Stimulated activated CD8-positive, alpha-beta memory T cell treated with anti-CD3 and anti-CD28 coated beads, Interleukin-15, amount 100 ng/mL, for 24 hours (primary cell): ENCODE data around the gene PRSS16.
"Not testable (repeated sequence)": the region's sequence is repeated elsewhere in the genome, so short reads cannot be mapped to it uniquely, and the experiment has no call there.

Experiments used
- DNase-seq: peaks from one replicate; pipeline ENCODE4 v3.0.0-alpha.2; 2020; ENCODE audit warnings: low read depth

Gene PRSS16

DNA sequence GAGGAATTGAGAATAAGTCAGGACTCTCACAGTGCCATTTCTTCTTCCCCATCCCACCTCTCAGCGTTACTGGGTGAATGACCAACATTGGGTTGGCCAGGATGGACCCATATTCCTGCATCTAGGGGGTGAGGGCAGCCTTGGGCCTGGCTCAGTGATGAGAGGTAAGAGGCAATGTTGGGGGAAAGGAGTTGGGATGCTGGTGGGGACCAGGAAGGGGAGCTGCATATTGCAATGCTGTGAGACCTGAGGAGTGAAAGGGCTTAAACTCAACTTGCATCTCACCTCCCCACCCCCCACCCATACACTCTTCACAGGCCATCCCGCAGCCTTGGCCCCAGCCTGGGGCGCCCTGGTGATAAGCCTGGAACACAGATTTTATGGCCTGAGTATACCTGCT, 1.3 kb downstream of the PRSS16 start:
- no peak for DNase-seq

DNA sequence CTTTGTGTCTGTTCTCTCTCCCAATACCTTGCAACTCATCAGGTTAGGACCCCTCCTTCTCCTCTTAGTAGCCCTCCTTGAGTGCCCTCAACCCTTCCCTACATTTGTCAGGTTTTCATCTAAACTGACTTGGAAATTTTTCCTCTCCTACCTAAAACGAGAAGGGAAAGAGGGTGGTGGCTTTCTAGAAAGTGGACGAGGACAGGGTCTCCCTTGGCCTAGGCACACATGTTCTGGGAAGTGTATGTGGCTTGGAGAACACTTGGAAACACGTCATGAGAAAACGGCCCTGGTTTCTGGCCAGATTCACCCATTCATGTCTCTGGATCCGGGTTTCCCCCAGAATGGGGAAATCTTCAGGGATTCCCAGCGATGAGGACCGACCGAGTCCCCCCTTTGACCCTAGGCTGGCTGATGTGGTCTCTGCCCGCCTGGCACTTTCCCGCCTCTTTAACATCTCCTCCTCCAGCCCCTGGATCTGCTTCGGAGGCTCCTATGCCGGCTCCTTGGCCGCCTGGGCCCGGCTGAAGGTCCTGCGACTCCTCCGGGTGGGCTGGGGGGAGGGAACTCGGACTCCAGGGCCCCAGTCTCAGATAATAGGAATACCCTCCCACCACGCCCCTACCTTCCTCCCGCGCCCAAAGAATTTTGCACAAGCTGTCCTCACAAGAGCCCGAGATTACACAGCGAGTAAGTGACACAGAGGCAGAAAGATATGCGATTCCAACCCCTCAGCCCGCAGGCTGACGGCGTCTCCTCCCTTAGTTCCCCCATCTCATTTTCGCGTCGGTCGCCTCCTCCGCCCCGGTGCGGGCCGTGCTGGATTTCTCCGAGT, 3.0 kb downstream of the PRSS16 start:
- no peak for DNase-seq

- DNase-seq, result peak; percentile 20
These were observed 3.7 kb downstream of the PRSS16 start for GRCh38 chr6:27251112-27251605.

DNA sequence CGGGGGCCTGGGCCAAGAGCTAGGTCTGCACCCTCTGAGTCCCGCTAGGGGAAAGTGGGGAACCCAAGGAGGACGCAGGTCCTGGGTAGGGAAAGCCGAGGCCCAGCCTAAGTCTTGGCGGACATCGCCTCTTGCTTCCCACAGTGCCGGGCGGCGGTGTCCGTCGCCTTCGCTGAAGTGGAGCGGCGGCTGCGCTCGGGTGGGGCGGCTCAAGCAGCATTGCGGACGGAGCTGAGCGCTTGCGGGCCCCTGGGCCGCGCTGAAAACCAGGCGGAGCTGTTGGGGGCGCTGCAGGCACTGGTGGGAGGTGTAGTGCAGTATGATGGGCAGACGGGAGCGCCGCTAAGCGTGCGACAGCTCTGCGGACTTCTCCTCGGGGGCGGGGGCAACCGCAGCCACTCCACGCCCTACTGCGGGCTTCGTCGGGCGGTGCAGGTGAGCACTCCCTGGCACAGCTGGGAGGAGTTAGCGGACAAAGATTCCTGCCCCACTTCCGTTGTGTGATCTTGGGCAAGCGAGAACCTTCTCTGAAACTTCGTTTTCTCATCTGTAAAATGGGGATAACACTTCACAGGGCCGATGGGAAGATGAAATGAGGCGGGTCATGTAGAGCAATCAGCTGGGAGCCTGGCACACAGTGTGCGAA, 4.2 kb downstream of the PRSS16 start:
- peak; percentile 37 for DNase-seq

GRCh38 chr6:27254566-27254965, 7.1 kb downstream of the PRSS16 start:
- DNase-seq, result no peak

DNA sequence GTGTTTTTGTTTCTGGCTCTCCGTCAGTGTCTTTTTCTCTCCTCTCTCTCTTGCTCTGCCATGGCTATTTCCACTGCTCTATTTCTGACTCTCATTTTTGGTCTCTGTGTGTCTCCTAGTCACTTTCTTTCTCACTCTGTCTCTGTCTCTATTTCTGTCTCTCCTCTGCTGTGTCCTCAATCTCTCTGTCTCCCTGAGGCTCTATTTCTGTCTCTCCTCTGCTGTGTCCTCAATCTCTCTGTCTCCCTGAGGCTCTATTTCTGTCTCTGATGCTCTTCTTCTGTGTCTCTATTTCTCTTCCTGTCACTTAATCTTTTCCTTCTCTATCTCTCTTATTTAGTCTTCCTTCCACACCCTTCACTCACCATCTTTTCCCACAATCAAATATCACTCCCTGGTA, 8.4 kb downstream of the PRSS16 start:
- no peak for DNase-seq

GRCh38 chr6:27260369-27260768, 12.9 kb downstream of the PRSS16 start:
- no peak for DNase-seq

DNA sequence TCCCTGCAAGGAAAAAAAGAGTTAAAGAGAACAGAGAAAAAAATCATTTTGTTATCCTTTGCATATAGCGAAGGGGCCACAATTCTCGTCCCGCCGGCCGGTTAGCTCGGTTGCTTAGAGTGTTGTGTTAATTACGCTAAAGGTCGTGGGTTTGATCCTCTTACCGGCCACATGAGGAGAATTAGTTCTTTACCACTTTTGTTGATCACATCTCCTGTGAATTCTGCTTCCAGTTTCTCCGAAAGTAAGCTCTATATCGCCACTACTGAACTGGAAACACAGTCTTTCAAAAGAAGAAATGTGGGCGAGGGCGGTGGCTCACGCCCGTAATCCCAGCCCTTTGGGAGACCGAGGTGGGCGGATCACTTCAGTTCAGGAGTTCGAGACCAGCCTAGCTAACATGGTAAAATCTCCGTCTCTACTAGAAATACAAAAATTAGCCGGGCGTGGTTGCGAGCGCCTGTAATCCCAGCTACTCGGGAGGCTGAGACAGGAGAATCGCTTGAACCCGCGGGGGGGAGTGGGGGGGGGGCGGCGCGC, 13.4 kb downstream of the PRSS16 start:
- DNase-seq, result no peak

DNA sequence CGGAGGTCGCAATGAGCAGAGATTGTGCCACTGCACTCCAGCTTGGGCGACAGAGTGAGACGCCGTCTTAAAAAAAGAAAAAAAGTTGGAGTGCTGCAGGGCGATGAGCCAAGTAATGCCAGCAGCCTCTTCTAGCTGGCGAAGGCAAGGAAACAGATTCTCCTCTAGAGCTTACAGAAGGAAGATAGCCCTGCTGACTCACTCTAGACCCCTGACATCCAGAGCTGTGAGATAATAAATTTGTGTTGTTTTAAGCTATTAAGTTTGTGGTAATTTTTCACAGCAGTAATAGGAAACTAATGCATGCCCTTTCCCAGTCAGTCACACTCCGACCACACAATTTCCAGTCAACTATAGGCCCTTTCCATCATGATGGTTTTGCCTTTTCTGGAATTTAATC, 16.4 kb downstream of the PRSS16 start:
- DNase-seq, result no peak

DNA sequence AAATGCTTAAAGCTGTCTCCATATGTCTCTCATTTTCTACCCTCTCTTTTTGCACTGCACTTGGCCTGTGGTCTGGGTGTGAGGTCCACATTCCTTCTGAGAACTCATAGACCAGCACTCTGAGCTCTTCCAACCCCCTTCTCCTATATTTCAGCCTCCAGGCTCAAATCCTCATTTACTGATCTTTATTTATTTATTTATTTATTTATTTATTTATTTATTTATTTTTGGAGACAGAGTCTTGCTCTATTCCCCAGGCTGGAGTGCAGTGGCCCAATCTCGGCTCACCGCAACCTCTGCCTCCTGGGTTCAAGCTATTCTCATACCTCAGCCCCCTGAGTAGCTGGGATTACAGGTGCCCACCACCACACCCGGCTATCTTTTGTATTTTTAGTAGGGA, 19.5 kb downstream of the PRSS16 start:
- DNase-seq, result not testable (repeated sequence)

DNA sequence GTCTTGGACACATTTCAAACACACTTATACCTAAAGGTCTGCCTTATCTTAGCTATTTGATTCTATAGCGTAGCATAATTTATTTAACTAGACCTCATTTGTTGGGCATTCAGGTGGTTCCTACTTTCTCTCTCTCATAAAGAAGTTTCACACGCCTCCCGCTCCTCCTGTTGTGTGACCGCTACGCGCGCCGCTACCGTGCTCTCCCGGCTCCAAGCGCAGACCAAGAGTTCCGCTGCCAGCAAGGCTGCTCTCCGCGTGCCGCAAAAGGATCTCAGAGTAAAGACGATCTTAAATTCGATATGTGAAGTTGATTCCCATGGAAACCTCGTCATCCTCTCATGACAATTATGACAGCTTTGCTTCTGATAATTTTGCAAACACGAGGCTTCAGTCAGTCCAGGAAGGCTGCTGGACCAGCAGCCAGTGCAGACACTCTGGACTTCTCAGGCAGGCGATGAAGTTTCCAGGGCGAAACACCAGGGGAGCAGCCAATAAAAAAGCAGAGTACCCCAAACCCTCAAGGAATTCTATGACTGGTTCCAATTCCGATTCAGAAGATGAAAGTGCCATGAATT, 20.4 kb downstream of the PRSS16 start:
- DNase-seq, result no peak

GRCh38 chr6:27268803-27269202, 21.3 kb downstream of the PRSS16 start:
- no peak for DNase-seq

- no peak for DNase-seq
These were observed 26.3 kb downstream of the PRSS16 start for GRCh38 chr6:27273783-27274182.

- DNase-seq, result no peak
These were observed 27.8 kb downstream of the PRSS16 start for GRCh38 chr6:27275025-27275956.

- no peak for DNase-seq
These were observed 32.1 kb downstream of the PRSS16 start for GRCh38 chr6:27279513-27280063.

- no peak for DNase-seq
These were observed 32.6 kb downstream of the PRSS16 start for GRCh38 chr6:27280064-27280539.

- DNase-seq, result no peak
These were observed 33.1 kb downstream of the PRSS16 start for GRCh38 chr6:27280540-27281000.

- DNase-seq, result no peak
These were observed 33.6 kb downstream of the PRSS16 start for GRCh38 chr6:27281105-27281539.

- no peak for DNase-seq
These were observed 34.1 kb downstream of the PRSS16 start for GRCh38 chr6:27281569-27281968.

- no peak for DNase-seq
These were observed 35.8 kb downstream of the PRSS16 start for GRCh38 chr6:27283279-27283678.

- DNase-seq, result no peak
These were observed 38.6 kb downstream of the PRSS16 start for GRCh38 chr6:27286141-27286540.
